Loucy (cell line): ENCODE measurements around the gene NSUN2.

Experiments
- CTCF ChIP-seq: fragments of 200-600 bp; sonication (generic); conservative IDR thresholded peaks from 2 replicates; pipeline ENCODE4 v1.5.1; 2014; ENCODE audit warnings: mild to moderate bottlenecking, antibody characterized with exemption, low read length
- EZH2phosphoT487 ChIP-seq: fragments of 200-600 bp; IDR thresholded peaks from 2 replicates; pipeline ENCODE4 v1.6.1; 2018; ENCODE audit warnings: antibody characterized with exemption, mild to moderate bottlenecking, moderate library complexity, borderline replicate concordance

- TF ChIP-seq CTCF (no peak), EZH2phosphoT487 (no peak)
Measured at GRCh38 chr5:6633469-6634245, 813 bp upstream of the NSUN2 start.
